ENCODE measurements around the gene SLC7A7. TPM values are rescaled to one million over a fixed set of nuclear protein-coding genes. Genes with fewer than 3 reads are reported as not detected.

SLC7A7 gene
- total and polyA plus RNA-seq, 9 of the 15 experiments (the other 6 are each of a cell fraction or from before 2014, with no cell fraction given) = 0.07 to 0.68 (median 0.41) TPM

DNA sequence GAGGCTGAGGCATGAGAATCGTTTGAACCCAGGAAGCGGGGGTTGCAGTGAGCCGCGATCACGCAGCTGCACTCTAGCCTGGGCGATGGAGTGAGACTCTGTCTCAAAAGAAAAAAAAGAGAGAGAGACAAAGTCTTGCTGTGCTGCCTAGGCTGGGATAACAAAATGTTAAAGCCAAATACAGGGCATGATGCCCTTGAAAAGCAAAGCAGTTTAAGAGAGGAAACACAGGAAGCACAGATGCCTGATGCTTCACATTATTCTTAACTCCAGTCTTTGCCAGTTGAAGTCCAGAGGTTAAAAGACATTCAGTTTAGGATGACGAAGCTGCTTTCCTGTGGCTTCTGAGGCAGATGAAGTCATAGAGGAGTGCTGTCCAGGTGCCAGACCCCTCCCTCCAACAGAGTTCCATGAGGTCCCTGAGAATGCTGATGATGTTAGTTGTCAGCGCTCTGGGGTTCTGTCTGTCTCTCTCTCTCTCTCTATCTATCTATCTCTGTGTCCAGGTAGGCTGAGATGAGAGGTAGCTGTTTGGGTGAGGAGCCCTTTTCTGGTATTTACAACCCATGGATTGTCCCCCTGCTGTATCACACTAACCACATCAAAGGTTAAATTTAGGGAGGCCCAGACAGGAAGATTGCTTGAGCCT lies 9.6 kb upstream of the SLC7A7 start (continued):
- TF ChIP-seq NCOR1 (IDR thresholded peaks at IDR 0.05) (no peak), NFXL1 (CRISPR knock-in tag; IDR thresholded peaks at IDR 0.05) (no peak), MAFF (IDR thresholded peaks at IDR 0.05; ENCODE audit: low read length) (peak; percentile 66), ZNF316 (IDR thresholded peaks at IDR 0.05) (peak; percentile 92), ZNF668 (CRISPR knock-in tag; IDR thresholded peaks at IDR 0.05) (no peak), RBBP5 (IDR thresholded peaks at IDR 0.05; ENCODE audit: borderline replicate concordance, insufficient read depth, low read length, poor library complexity, severe bottlenecking) (peak; percentile 59), BRCA1 (IDR thresholded peaks at IDR 0.05) (no peak), BRCA1 (CRISPR knock-in tag; IDR thresholded peaks at IDR 0.05) (no peak), TFAP4 (CRISPR knock-in tag; IDR thresholded peaks at IDR 0.05; ENCODE audit: borderline replicate concordance) (0 out of 2 replicates have a peak, but pooled peaks have one; percentile 27), JUN (IDR thresholded peaks at IDR 0.05; ENCODE audit: borderline replicate concordance, low read depth, low read length) (0 out of 2 replicates have a peak, but pooled peaks have one; percentile 74), JUN (CRISPR knock-in tag; IDR thresholded peaks at IDR 0.05; ENCODE audit: borderline replicate concordance) (no peak), NFIC (IDR thresholded peaks at IDR 0.05) (peak; percentile 75), MAZ (CRISPR knock-in tag; conservative IDR thresholded peaks at IDR 0.05 in 1 of 2, IDR thresholded peaks at IDR 0.05 in 1 of 2) (peak in 1 of 2 experiments; percentile 73; a peak in 2 of 4 replicates), CREB1 (IDR thresholded peaks at IDR 0.05) (0 out of 2 replicates have a peak, but pooled peaks have one; percentile 46), CREB1 (CRISPR knock-in tag; IDR thresholded peaks at IDR 0.05) (peak; percentile 58; the same call in 1 of the 2 replicates), ATF1 (CRISPR knock-in tag; IDR thresholded peaks at IDR 0.05) (no peak), ATF1 (tag; IDR thresholded peaks at IDR 0.05) (peak; percentile 59), RCOR1 (IDR thresholded peaks at IDR 0.05; ENCODE audit: borderline replicate concordance in 1 of 2, low read depth in 2 of 2, low read length in 2 of 2) (peak in 1 of 2 experiments; percentile 64; a peak in 2 of 4 replicates), PHF20 (IDR thresholded peaks at IDR 0.05; ENCODE audit: partially characterized antibody) (no peak), HCFC1 (IDR thresholded peaks at IDR 0.05; ENCODE audit: low read depth, low read length) (no peak), ADNP (tag; IDR thresholded peaks at IDR 0.05) (no peak), SRSF1 (IDR thresholded peaks at IDR 0.05; ENCODE audit: low read depth, low read length) (no peak), FOSL1 (tag; conservative IDR thresholded peaks at IDR 0.05) (peak; percentile 56; the same call in 1 of the 2 replicates), TEAD4 (IDR thresholded peaks at IDR 0.05; ENCODE audit: low read length) (0 out of 2 replicates have a peak, but pooled peaks have one; percentile 19), TEAD4 (CRISPR knock-in tag; IDR thresholded peaks at IDR 0.05; ENCODE audit: borderline replicate concordance) (no peak), CTBP1 (IDR thresholded peaks at IDR 0.05; ENCODE audit: borderline replicate concordance) (peak; percentile 79), ZEB2 (IDR thresholded peaks at IDR 0.05) (peak; percentile 88), CREM (IDR thresholded peaks at IDR 0.05; ENCODE audit: low read depth) (peak; percentile 82)
- TF ChIP-seq, protein P1, sequence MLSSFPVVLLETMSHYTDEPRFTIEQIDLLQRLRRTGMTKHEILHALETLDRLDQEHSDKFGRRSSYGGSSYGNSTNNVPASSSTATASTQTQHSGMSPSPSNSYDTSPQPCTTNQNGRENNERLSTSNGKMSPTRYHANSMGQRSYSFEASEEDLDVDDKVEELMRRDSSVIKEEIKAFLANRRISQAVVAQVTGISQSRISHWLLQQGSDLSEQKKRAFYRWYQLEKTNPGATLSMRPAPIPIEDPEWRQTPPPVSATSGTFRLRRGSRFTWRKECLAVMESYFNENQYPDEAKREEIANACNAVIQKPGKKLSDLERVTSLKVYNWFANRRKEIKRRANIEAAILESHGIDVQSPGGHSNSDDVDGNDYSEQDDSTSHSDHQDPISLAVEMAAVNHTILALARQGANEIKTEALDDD (IDR thresholded peaks at IDR 0.05) = peak; percentile 52; the same call in 1 of the 2 replicates
- TF ChIP-seq, protein P2, sequence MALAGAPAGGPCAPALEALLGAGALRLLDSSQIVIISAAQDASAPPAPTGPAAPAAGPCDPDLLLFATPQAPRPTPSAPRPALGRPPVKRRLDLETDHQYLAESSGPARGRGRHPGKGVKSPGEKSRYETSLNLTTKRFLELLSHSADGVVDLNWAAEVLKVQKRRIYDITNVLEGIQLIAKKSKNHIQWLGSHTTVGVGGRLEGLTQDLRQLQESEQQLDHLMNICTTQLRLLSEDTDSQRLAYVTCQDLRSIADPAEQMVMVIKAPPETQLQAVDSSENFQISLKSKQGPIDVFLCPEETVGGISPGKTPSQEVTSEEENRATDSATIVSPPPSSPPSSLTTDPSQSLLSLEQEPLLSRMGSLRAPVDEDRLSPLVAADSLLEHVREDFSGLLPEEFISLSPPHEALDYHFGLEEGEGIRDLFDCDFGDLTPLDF (CRISPR knock-in tag; IDR thresholded peaks at IDR 0.05) = peak; percentile 54; the same call in 1 of the 2 replicates
